H1 (cell line): ENCODE measurements around the gene PRELID2. TPM values are rescaled to one million over a fixed set of nuclear protein-coding genes. Genes with fewer than 3 reads are reported as not detected.

Experiments
- CTCF ChIA-PET: fragments of 300-600 bp; sonication (Branson Sonifier 250); formaldehyde crosslinking; loops from one replicate; lab custom pipeline; 2021; ENCODE audit not compliant: partially characterized antibody; lab: Charles Lee
- POLR2A ChIA-PET: fragments of 300-600 bp; sonication (Branson Sonifier 250); formaldehyde crosslinking; loops from one replicate; lab custom pipeline; 2021; ENCODE audit warnings: inconsistent platforms; ENCODE audit not compliant: partially characterized antibody; lab: Charles Lee
- DNase-seq, 2 experiments: peaks; one replicate each; pipeline versions ENCODE4 v3.0.0 to v3.0.0-alpha.2; 2010 to 2022; ENCODE audit warnings: low spot score in 2 of 2, low read depth in 1 of 2, mixed read lengths in 1 of 2
- FAIRE-seq: peaks from 2 replicates; lab custom pipeline; 2011; peaks lifted over from hg19 to GRCh38; lab: Jason Lieb, UNC
- H2AFZ ChIP-seq: 2 replicates; pipeline ENCODE4 v1.8.1; 2012; ENCODE audit warnings: low read length, inconsistent platforms
- H2AK5ac ChIP-seq: 2 replicates; pipeline ENCODE4 v1.6.1; 2013; ENCODE audit warnings: low read depth, low read length
- H2BK120ac ChIP-seq: replicated peaks from 2 replicates; pipeline ENCODE3; 2013; ENCODE audit warnings: low read depth, low read length, inconsistent platforms
- H2BK12ac ChIP-seq: 2 replicates; pipeline ENCODE4 v1.6.1; 2013; ENCODE audit warnings: low read depth, low read length
- H2BK15ac ChIP-seq: 2 replicates; pipeline ENCODE4 v1.6.1; 2013; ENCODE audit warnings: low read length
- H2BK20ac ChIP-seq: 2 replicates; pipeline ENCODE4 v1.6.1; 2013; ENCODE audit warnings: low read length
- H2BK5ac ChIP-seq: 2 replicates; pipeline ENCODE4 v1.6.1; 2013; ENCODE audit warnings: low read depth, low read length
- H3K14ac ChIP-seq: 2 replicates; pipeline ENCODE4 v1.6.1; 2013; ENCODE audit warnings: inconsistent platforms; ENCODE audit not compliant: insufficient read length
- H3K18ac ChIP-seq: 2 replicates; pipeline ENCODE4 v1.6.1; 2013; ENCODE audit warnings: low read length; ENCODE audit errors: extremely low read depth
- H3K23ac ChIP-seq: 2 replicates; pipeline ENCODE4 v1.6.1; 2013; ENCODE audit warnings: inconsistent platforms; ENCODE audit not compliant: insufficient read length
- H3K23me2 ChIP-seq: 2 replicates; pipeline ENCODE4 v1.6.1; 2013; ENCODE audit warnings: low read depth, low read length
- H3K27ac ChIP-seq: 2 replicates; pipeline ENCODE4 v1.6.1; 2011; ENCODE audit warnings: low read depth, low read length, inconsistent platforms
- H3K27me3 ChIP-seq, 4 experiments: replicated peaks in 1 of 4; 1 replicate in 1 of 4; 2 replicates in 3 of 4; pipeline versions ENCODE4 v1.6.1 to v1.8.1; 2011 to 2013; ENCODE audit warnings: low read length in 3 of 4, mild to moderate bottlenecking in 3 of 4, inconsistent platforms in 2 of 4, mixed read lengths in 2 of 4, moderate library complexity in 1 of 4; ENCODE audit not compliant: control insufficient read depth in 3 of 4, insufficient read depth in 3 of 4; ENCODE audit errors: extremely low read depth in 1 of 4
- H3K36me3 ChIP-seq, 4 experiments: 2 replicates each; pipeline versions ENCODE4 v1.6.1 to v1.8.1; 2011 to 2013; ENCODE audit warnings: mild to moderate bottlenecking in 4 of 4, low read length in 3 of 4, moderate library complexity in 2 of 4, control low read depth in 1 of 4, inconsistent platforms in 1 of 4; ENCODE audit not compliant: insufficient read depth in 4 of 4, control insufficient read depth in 2 of 4
- H3K4ac ChIP-seq: replicated peaks from 2 replicates; pipeline ENCODE3; 2013; ENCODE audit warnings: low read length, low read depth, mixed read lengths, inconsistent platforms; ENCODE audit not compliant: insufficient read length
- H3K4me1 ChIP-seq, 4 experiments: replicated peaks in 1 of 4; 1 replicate in 1 of 4; 2 replicates in 3 of 4; pipeline versions ENCODE4 v1.6.1 to v1.8.1; 2011 to 2013; ENCODE audit warnings: low read length in 3 of 4, inconsistent platforms in 2 of 4, mixed read lengths in 1 of 4; ENCODE audit not compliant: insufficient read depth in 4 of 4, control insufficient read depth in 3 of 4
- H3K4me2 ChIP-seq, 2 experiments: 2 replicates each; pipeline versions ENCODE4 v1.6.1 to v1.8.1; 2011 to 2013; ENCODE audit warnings: low read depth in 2 of 2, low read length in 2 of 2, control low read depth in 1 of 2, inconsistent platforms in 1 of 2, mild to moderate bottlenecking in 1 of 2; ENCODE audit not compliant: insufficient read depth in 1 of 2
- H3K4me3 ChIP-seq, 4 experiments: fragments of 200-600, 300-600 bp in 1 of 4; sonication (generic), shearing (Covaris generic), sonication (Bioruptor Twin) in 1 of 4; 2 replicates each; pipeline versions ENCODE4 v1.5.1 to v1.8.1; 2011 to 2016; ENCODE audit warnings: low read length in 4 of 4, low read depth in 3 of 4, control low read depth in 2 of 4, inconsistent platforms in 2 of 4, mild to moderate bottlenecking in 2 of 4, mixed read lengths in 1 of 4, moderate library complexity in 1 of 4; ENCODE audit not compliant: insufficient read depth in 2 of 4; ENCODE audit errors: extremely low read depth in 1 of 4
- H3K56ac ChIP-seq: replicated peaks from 2 replicates; pipeline ENCODE3; 2013; ENCODE audit warnings: low read depth, mild to moderate bottlenecking, mixed read lengths, low read length, inconsistent platforms; ENCODE audit not compliant: insufficient read length
- H3K79me1 ChIP-seq: 2 replicates; pipeline ENCODE4 v1.6.1; 2013; ENCODE audit warnings: low read depth, low read length, control low read depth
- H3K79me2 ChIP-seq, 2 experiments: 2 replicates each; pipeline versions ENCODE4 v1.6.1 to v1.8.1; 2012 to 2013; ENCODE audit warnings: low read length in 2 of 2, mild to moderate bottlenecking in 2 of 2, inconsistent platforms in 1 of 2; ENCODE audit not compliant: insufficient read depth in 2 of 2, control insufficient read depth in 1 of 2
- H3K9ac ChIP-seq, 4 experiments: replicated peaks in 1 of 4; 1 replicate in 1 of 4; 2 replicates in 3 of 4; pipeline versions ENCODE4 v1.6.1 to v1.8.1; 2011 to 2013; ENCODE audit warnings: low read depth in 3 of 4, low read length in 3 of 4, control low read depth in 2 of 4, mild to moderate bottlenecking in 2 of 4, moderate library complexity in 2 of 4, inconsistent platforms in 1 of 4; ENCODE audit errors: extremely low read depth in 1 of 4
- H3K9me3 ChIP-seq, 2 experiments: 2 replicates each; pipeline versions ENCODE4 v1.6.1 to v1.8.1; 2012 to 2013; ENCODE audit warnings: mild to moderate bottlenecking in 2 of 2, moderate library complexity in 2 of 2, control low read depth in 1 of 2, inconsistent platforms in 1 of 2, low read depth in 1 of 2, low read length in 1 of 2, mixed read lengths in 1 of 2; ENCODE audit not compliant: insufficient read depth in 2 of 2
- H4K20me1 ChIP-seq, 2 experiments: replicated peaks in 1 of 2; 2 replicates each; pipeline versions ENCODE3 to v1.8.1; 2011 to 2013; ENCODE audit warnings: inconsistent platforms in 2 of 2, low read length in 2 of 2, mild to moderate bottlenecking in 1 of 2; ENCODE audit not compliant: insufficient read depth in 2 of 2, control insufficient read depth in 1 of 2
- H4K5ac ChIP-seq: 2 replicates; pipeline ENCODE4 v1.6.1; 2013; ENCODE audit warnings: low read length, low read depth, mixed read lengths, inconsistent platforms; ENCODE audit not compliant: insufficient read length
- H4K8ac ChIP-seq: 2 replicates; pipeline ENCODE4 v1.8.0; 2013; ENCODE audit warnings: mild to moderate bottlenecking, moderate library complexity, low read length, inconsistent platforms; ENCODE audit not compliant: insufficient read depth; ENCODE audit errors: extremely low read depth
- H4K91ac ChIP-seq: replicated peaks from 2 replicates; pipeline ENCODE3; 2013; ENCODE audit warnings: low read length, mixed read lengths, inconsistent platforms; ENCODE audit not compliant: insufficient read length
- ASH2L ChIP-seq: fragments of 200-600, 300-600 bp; sonication (generic); IDR thresholded peaks from one replicate; pipeline ENCODE4 v1.7.1; 2017; ENCODE audit warnings: low read length
- CBX8 ChIP-seq: fragments of 300-800, 300-1000 bp; sonication (generic); IDR thresholded peaks from 2 replicates; pipeline ENCODE4 v1.7.1; 2016; ENCODE audit warnings: low read depth, low read length, borderline replicate concordance
- CHD1 ChIP-seq: IDR thresholded peaks from 2 replicates; pipeline ENCODE4 v1.6.1; 2012; ENCODE audit warnings: low read depth, low read length, improper control_type of control experiment
- MAFK ChIP-seq: IDR thresholded peaks from 2 replicates; pipeline ENCODE4 v1.6.1; 2012; ENCODE audit warnings: low read depth, mild to moderate bottlenecking, improper control_type of control experiment, low read length
- POLR2AphosphoS5 ChIP-seq: IDR thresholded peaks from 2 replicates; pipeline ENCODE4 v1.6.1; 2011; ENCODE audit warnings: low read depth, low read length
- SIRT6 ChIP-seq: IDR thresholded peaks from one replicate; pipeline ENCODE4 v1.7.1; 2012; ENCODE audit warnings: low read length, inconsistent platforms
- WGBS, 2 experiments: shearing (Covaris generic) in 1 of 2; methylation state at CpG; one replicate each; pipeline versions ENCODE4 v1.1.6 to v1.1.7; 2013 to 2015; ENCODE audit warnings: low lambda C conversion rate in 2 of 2, mixed read lengths in 2 of 2, inconsistent platforms in 1 of 2, low coverage in 1 of 2, missing lambda C conversion rate in 1 of 2; ENCODE audit not compliant: insufficient replicate concordance in 2 of 2, insufficient coverage in 1 of 2, insufficient read length in 1 of 2; ENCODE audit errors: extremely low coverage in 1 of 2, missing lambda C conversion rate in 1 of 2; 5-methylcytosine and 5-hydroxymethylcytosine counted together
- polyA plus RNA-seq, 7 experiments: library from polyadenylated mRNA; depleted of rRNA in 3 of 7; stranded (reverse) in 5 of 7; unstranded in 2 of 7; fragments of >200 nt in 5 of 7; fragments of 200-250 nt in 2 of 7; gene quantifications; 1 replicate in 5 of 7; 2 replicates in 1 of 7; 4 replicates in 1 of 7; pipeline versions ENCODE4 v1.2.1 to v1.2.3, GENCODE V29; 2011 to 2013; ENCODE audit warnings: missing spikeins in 2 of 7, mixed read lengths in 2 of 7
- total RNA-seq: library from RNA; stranded (reverse); fragmentation: NEBNext Ultra II Directional; extraction: Animal tissue kit (Norgen Biotek cat#: 25700); gene quantifications from 2 replicates; pipeline ENCODE4 v1.2.1, GENCODE V29; 2021

The PRELID2 gene
- total and polyA plus RNA-seq, 2 of the 8 experiments (the other 6 are each of a cell fraction or from before 2014, with no cell fraction given), result 2.2 to 7.8 TPM

DNA sequence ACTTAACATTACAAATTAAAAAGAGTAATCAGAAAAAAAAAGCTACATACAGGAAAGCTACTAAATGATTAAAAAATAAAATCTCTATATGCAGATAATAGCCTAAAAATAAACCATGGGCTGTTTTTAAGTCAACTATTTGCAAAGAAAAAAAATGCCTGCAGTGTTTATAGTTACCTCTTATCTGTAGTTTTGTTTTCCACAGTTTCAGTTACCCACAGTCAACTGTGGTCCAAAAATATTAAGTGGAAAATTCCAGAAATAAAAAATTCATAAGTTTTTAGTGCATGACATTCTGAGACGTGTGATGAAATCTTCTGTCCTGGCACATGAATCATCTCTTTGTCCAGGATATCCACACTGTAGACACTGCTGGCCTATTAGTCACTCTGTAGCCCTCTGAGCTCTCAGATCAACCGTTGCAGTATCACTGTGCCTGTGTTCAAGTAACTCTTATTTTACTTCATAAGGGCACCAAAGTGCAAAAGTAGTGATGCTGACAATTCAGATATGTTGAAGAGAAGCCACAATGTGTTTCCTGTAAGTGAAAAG is 59.2 kb downstream of the PRELID2 start:
- Histone ChIP-seq H2BK20ac (no peak overlapping the region), H3K23me2 (no peaks in the 10 kb centered on the region), H3K9me3 (peaks cover 4 to 9% of the 10 kb centered on the region in 2 experiments; a peak in 1 of 4 replicates), H2AFZ (no peak overlapping the region), H4K5ac (no peak overlapping the region), H3K9ac (no peak overlapping the region), H3K4me2 (no peak overlapping the region), H2BK15ac (no peak overlapping the region), H3K23ac (no peak overlapping the region), H3K14ac (no peak overlapping the region), H2AK5ac (no peak overlapping the region), H3K79me2 (no peaks in the 10 kb centered on the region), H4K8ac (no peak overlapping the region), H2BK12ac (no peak overlapping the region), H3K4me3 (no peak overlapping the region), H3K4ac (no peak overlapping the region), H4K20me1 (no peaks in the 10 kb centered on the region), H4K91ac (no peak overlapping the region), H3K27me3 (no peaks in the 10 kb centered on the region), H3K56ac (no peak overlapping the region), H2BK5ac (no peak overlapping the region), H2BK120ac (no peak overlapping the region), H3K79me1 (no peaks in the 10 kb centered on the region), H3K27ac (no peak overlapping the region), H3K18ac (no peak overlapping the region), H3K4me1 (peaks cover 0 to 2% (median 0%) of the 10 kb centered on the region in 4 experiments; a peak in 2 of 7 replicates), H3K36me3 (no peaks in the 10 kb centered on the region)
- TF ChIP-seq MAFK (no peak), POLR2AphosphoS5 (no peak), SIRT6 (no peak), ASH2L (no peak), CBX8 (no peak), CHD1 (no peak)
- FAIRE-seq, result no peak
- no peak for DNase-seq
- WGBS, 2 experiments, result 94% methylated on average over 2 of the region's 2 CpGs; no CpG with 5 or more reads in 1 of the 2 experiments
- POLR2A ChIA-PET, result no interaction called here
- CTCF ChIA-PET, result interaction anchor here (0.8 to 2.2 kb wide), 6 partner anchors 10 to 265 kb away, joined by 3 to 12 read pairs (median 4); no protein-coding TSS in a partner anchor
